ENCODE measurements around the gene VSIG10. TPM values are rescaled to one million over a fixed set of nuclear protein-coding genes. Genes with fewer than 3 reads are reported as not detected.

Gene VSIG10
- total RNA-seq, 2 experiments from 2014 or later, result 9.2 to 9.8 TPM

DNA sequence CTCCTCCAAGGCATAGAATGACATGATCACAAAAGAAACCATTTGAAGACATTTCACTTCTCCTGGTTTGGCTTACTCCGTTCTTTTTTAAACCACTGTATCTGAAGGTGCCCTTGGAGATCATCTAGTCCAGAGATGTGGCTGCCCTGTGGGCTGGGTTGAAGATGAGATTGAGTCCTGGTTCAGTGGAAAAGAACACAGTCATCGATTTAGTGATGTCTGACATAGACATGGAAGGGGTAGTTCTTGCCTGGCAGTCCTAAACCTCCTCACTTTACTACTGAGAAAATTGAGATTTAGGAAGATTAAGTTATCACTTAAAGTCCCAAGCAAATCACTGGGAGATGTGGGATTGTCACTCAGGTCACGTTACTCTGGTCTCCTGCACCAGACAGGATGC lies 2.8 kb downstream of the VSIG10 start:
- POLR2A ChIA-PET, result no interaction called here
- CTCF ChIA-PET (ENCODE audit: unreplicated experiment), result no interaction called here
- no TSS peak for BruUV-seq (replicated peaks)
- Histone ChIP-seq H3K9me2 (ENCODE audit: insufficient read depth, low read length) (no peaks in the 10 kb centered on the region), H3K27ac (ENCODE audit: low read depth, low read length, poor library complexity, severe bottlenecking) (no peak overlapping the region), H3K4me2 (ENCODE audit: low read length) (no peak overlapping the region), H3K9me3 (ENCODE audit: low read length) (no peaks in the 10 kb centered on the region), H4K20me1 (ENCODE audit: insufficient read depth, low read length) (no peaks in the 10 kb centered on the region), H2AFZ (ENCODE audit: low read length) (no peak overlapping the region), H3K4me3 (ENCODE audit: low read depth, low read length, poor library complexity, severe bottlenecking) (no peak overlapping the region), H3K79me2 (ENCODE audit: insufficient read depth, low read depth, low read length) (no peaks in the 10 kb centered on the region), H3K4me1 (ENCODE audit: insufficient read depth, low read length, poor library complexity, severe bottlenecking) (no peaks in the 10 kb centered on the region), H3K36me3 (ENCODE audit: insufficient read depth, low read length) (no peaks in the 10 kb centered on the region)
- DNase-seq (ENCODE audit: low spot score), result no peak
- no peak for TF ChIP-seq EZH2phosphoT487 (IDR thresholded peaks at IDR 0.05; ENCODE audit: borderline replicate concordance, low read depth, low read length)
- TF ChIP-seq, protein P1, sequence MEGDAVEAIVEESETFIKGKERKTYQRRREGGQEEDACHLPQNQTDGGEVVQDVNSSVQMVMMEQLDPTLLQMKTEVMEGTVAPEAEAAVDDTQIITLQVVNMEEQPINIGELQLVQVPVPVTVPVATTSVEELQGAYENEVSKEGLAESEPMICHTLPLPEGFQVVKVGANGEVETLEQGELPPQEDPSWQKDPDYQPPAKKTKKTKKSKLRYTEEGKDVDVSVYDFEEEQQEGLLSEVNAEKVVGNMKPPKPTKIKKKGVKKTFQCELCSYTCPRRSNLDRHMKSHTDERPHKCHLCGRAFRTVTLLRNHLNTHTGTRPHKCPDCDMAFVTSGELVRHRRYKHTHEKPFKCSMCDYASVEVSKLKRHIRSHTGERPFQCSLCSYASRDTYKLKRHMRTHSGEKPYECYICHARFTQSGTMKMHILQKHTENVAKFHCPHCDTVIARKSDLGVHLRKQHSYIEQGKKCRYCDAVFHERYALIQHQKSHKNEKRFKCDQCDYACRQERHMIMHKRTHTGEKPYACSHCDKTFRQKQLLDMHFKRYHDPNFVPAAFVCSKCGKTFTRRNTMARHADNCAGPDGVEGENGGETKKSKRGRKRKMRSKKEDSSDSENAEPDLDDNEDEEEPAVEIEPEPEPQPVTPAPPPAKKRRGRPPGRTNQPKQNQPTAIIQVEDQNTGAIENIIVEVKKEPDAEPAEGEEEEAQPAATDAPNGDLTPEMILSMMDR (conservative IDR thresholded peaks at IDR 0.05; ENCODE audit: low read length), result no peak
- intact Hi-C loops (cut with micrococcal nuclease; ENCODE audit: unreplicated experiment), result no loop called here

DNA sequence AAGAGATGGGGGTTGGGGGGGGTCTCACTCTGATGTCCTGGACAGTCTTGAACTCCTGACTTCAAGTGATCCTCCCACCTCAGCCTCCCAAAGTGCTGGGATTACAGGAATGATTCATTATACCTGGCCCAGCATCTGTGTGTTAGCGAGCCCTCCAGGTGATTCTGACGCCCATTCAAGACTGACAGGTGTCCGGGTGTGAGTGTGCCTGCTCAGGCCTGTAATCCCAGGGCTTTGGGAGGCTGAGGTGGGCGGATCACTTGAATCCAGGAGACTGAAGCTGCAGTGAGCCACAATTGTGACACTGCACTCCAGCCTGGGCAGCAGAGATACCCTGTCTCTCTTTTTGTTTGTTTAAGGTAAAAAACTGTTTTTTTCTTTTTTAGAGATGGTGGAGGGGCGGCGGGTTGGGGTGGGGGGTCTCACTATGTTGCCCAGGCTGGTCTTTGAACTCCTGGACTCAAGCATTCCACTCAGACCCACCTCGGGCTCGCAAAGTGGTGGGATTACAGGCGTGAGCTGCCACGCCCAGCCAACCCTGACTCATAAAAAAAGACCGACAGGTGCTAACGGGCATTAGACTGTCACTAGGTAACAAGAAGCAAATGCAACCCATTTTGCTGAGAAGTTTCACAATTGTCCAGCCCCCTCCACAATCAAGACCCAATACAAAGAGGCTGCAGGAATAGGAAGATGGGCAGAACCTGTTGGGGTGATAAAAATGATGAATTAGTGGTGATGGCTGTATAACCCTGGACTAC lies 4.7 kb downstream of the VSIG10 start:
- no TSS peak for BruUV-seq (replicated peaks)
- no peak for TF ChIP-seq EZH2phosphoT487 (IDR thresholded peaks at IDR 0.05; ENCODE audit: borderline replicate concordance, low read depth, low read length)
- TF ChIP-seq, protein P1 (conservative IDR thresholded peaks at IDR 0.05; ENCODE audit: low read length), result no peak
- no peaks in the 10 kb centered on the region for H3K36me3 ChIP-seq (ENCODE audit: insufficient read depth, low read length)
- no peak overlapping the region for H3K4me2 ChIP-seq (ENCODE audit: low read length)
- DNase-seq (ENCODE audit: low spot score), result no peak
- H3K9me2 ChIP-seq (ENCODE audit: insufficient read depth, low read length), result no peaks in the 10 kb centered on the region
- no peaks in the 10 kb centered on the region for H3K9me3 ChIP-seq (ENCODE audit: low read length)
- CTCF ChIA-PET (ENCODE audit: unreplicated experiment), result no interaction called here
- POLR2A ChIA-PET, result no interaction called here
- H3K79me2 ChIP-seq (ENCODE audit: insufficient read depth, low read depth, low read length), result no peaks in the 10 kb centered on the region
- intact Hi-C loops (cut with micrococcal nuclease; ENCODE audit: unreplicated experiment), result no loop called here
- H3K4me3 ChIP-seq (ENCODE audit: low read depth, low read length, poor library complexity, severe bottlenecking), result no peak overlapping the region
- H2AFZ ChIP-seq (ENCODE audit: low read length), result no peak overlapping the region
- H3K4me1 ChIP-seq (ENCODE audit: insufficient read depth, low read length, poor library complexity, severe bottlenecking), result no peaks in the 10 kb centered on the region
- H3K27ac ChIP-seq (ENCODE audit: low read depth, low read length, poor library complexity, severe bottlenecking), result no peak overlapping the region
- no peaks in the 10 kb centered on the region for H4K20me1 ChIP-seq (ENCODE audit: insufficient read depth, low read length)

DNA sequence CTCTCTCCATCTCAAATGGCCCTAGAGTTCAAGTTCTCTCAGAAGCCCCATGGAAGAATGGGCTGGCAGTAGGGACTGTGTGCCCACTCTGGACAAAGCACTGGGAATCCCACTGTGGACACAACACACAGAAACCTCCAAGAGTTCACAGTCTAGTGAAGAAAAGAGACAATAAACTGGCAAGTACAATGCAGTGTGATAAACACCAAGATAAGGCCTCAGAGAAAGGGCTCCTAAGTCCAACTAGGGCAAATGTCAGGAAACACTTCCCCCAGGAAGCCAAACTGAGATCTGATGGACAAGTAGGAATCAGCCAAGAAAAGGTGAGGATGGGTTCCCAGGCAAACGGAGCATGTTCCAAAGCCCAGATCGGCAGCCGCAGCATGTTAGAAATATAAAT lies 5.4 kb downstream of the VSIG10 start:
- Histone ChIP-seq H3K27ac (ENCODE audit: low read depth, low read length, poor library complexity, severe bottlenecking) (no peak overlapping the region), H3K9me3 (ENCODE audit: low read length) (no peaks in the 10 kb centered on the region), H3K9me2 (ENCODE audit: insufficient read depth, low read length) (no peaks in the 10 kb centered on the region), H3K4me2 (ENCODE audit: low read length) (no peak overlapping the region), H3K4me1 (ENCODE audit: insufficient read depth, low read length, poor library complexity, severe bottlenecking) (no peaks in the 10 kb centered on the region), H2AFZ (ENCODE audit: low read length) (no peak overlapping the region), H4K20me1 (ENCODE audit: insufficient read depth, low read length) (no peaks in the 10 kb centered on the region), H3K4me3 (ENCODE audit: low read depth, low read length, poor library complexity, severe bottlenecking) (no peak overlapping the region), H3K36me3 (ENCODE audit: insufficient read depth, low read length) (no peaks in the 10 kb centered on the region), H3K79me2 (ENCODE audit: insufficient read depth, low read depth, low read length) (no peaks in the 10 kb centered on the region)
- POLR2A ChIA-PET, result no interaction called here
- TF ChIP-seq, protein P1 (conservative IDR thresholded peaks at IDR 0.05; ENCODE audit: low read length), result no peak
- no peak for TF ChIP-seq EZH2phosphoT487 (IDR thresholded peaks at IDR 0.05; ENCODE audit: borderline replicate concordance, low read depth, low read length)
- no TSS peak for BruUV-seq (replicated peaks)
- CTCF ChIA-PET (ENCODE audit: unreplicated experiment), result no interaction called here
- no peak for DNase-seq (ENCODE audit: low spot score)
- intact Hi-C loops (cut with micrococcal nuclease; ENCODE audit: unreplicated experiment), result no loop called here
